ENCODE data around the gene GLB1L3. TPM values are rescaled to one million over a fixed set of nuclear protein-coding genes. Genes with fewer than 3 reads are reported as not detected.

GLB1L3 gene
- total and polyA plus RNA-seq, 2 of the 4 experiments (the other 2 are of a cell fraction) = not detected

- peak; percentile 64; the same call in 1 of the 2 replicates for TF ChIP-seq MAZ (IDR thresholded peaks at IDR 0.05; ENCODE audit: borderline replicate concordance, low read depth, low read length)
- no peak for TF ChIP-seq SMC3 (IDR thresholded peaks at IDR 0.05; ENCODE audit: low read depth, low read length)
- TF ChIP-seq BHLHE40 (IDR thresholded peaks at IDR 0.05; ENCODE audit: low read depth, low read length) = no peak
Measured at GRCh38 chr11:134253188-134253993, 22.8 kb upstream of the GLB1L3 start, which contains the start of the genes ACAD8 and THYN1 (continued).

- no peaks in the 10 kb centered on the region; the same call in 1 of the 2 replicates for H3K9me1 ChIP-seq (ENCODE audit: insufficient read depth, low read length)
- H3K4me2 ChIP-seq (ENCODE audit: low read depth, low read length) = peak overlapping the region; percentile 62
- peak overlapping the region; percentile 28; the same call in 1 of the 2 replicates for H3K9ac ChIP-seq (ENCODE audit: low read depth, low read length)
- H2BK15ac ChIP-seq (ENCODE audit: low read depth, low read length) = no peak overlapping the region
- no peak overlapping the region for H3K27ac ChIP-seq (ENCODE audit: insufficient read depth, low read length)
- no peak overlapping the region for H3K14ac ChIP-seq (replicated peaks; ENCODE audit: low read depth, low read length)
- no peaks in the 10 kb centered on the region; the same call in 1 of the 2 replicates for H4K20me1 ChIP-seq (ENCODE audit: insufficient read depth, low read length)
- H3K79me1 ChIP-seq (ENCODE audit: low read depth in 1 of 2, low read length in 2 of 2) = peaks cover 11 to 28% of the 10 kb centered on the region in 2 experiments
- no peak overlapping the region for H3K23ac ChIP-seq (ENCODE audit: low read depth, low read length)
- intact Hi-C loops (cut with micrococcal nuclease) = loop anchor here (10.0 kb wide), 1 partner anchor 210 kb away; no protein-coding TSS in a partner anchor
- H3K56ac ChIP-seq (ENCODE audit: extremely low read depth, insufficient read depth, low read length) = no peak overlapping the region; the same call in 1 of the 2 replicates
- H2AFZ ChIP-seq (replicated peaks; ENCODE audit: low read length, poor library complexity) = no peak overlapping the region
- no CpG with 5 or more reads among the region's 3 CpGs for WGBS, 2 experiments (ENCODE audit: extremely low coverage in 2 of 2, insufficient read length in 1 of 2)
- DNase-seq (no peak), ATAC-seq (ENCODE audit: low read depth) (no peak)
- H2BK120ac ChIP-seq (ENCODE audit: low read depth, low read length) = no peak overlapping the region
- ChIA-PET POLR2A (ENCODE audit: unreplicated experiment) (no interaction called here), CTCF (no interaction called here)
- peaks cover 22% of the 10 kb centered on the region for H3K36me3 ChIP-seq (ENCODE audit: control insufficient read depth, insufficient read depth, low read length)
- no peak overlapping the region for H2AK5ac ChIP-seq (ENCODE audit: low read depth, low read length)
- no peaks in the 10 kb centered on the region; the same call in 1 of the 2 replicates for H3K4me1 ChIP-seq (ENCODE audit: control insufficient read depth, insufficient read depth, low read length)
- no peak overlapping the region for H2BK5ac ChIP-seq (ENCODE audit: low read depth, low read length, poor library complexity, severe bottlenecking)
- in situ Hi-C loops (cut with MboI; ENCODE audit: low sequenced_read_pairs) = loop anchor here (10.0 kb wide), 1 partner anchor 210 kb away; no protein-coding TSS in a partner anchor
- no peak overlapping the region for H4K8ac ChIP-seq (ENCODE audit: low read depth in 2 of 2, low read length in 2 of 2)
- BruUV-seq (replicated peaks) = no TSS peak
- no peak overlapping the region for H3K18ac ChIP-seq (ENCODE audit: low read depth, low read length)
- H2BK20ac ChIP-seq (ENCODE audit: low read depth, low read length) = no peak overlapping the region
- H3K4ac ChIP-seq (ENCODE audit: low read depth, low read length) = no peak overlapping the region
- no peaks in the 10 kb centered on the region for H3K9me3 ChIP-seq (ENCODE audit: control insufficient read depth, insufficient read depth, low read length)
- H4K5ac ChIP-seq (ENCODE audit: low read depth, low read length) = no peak overlapping the region
- H3K4me3 ChIP-seq (ENCODE audit: insufficient read depth, low read depth, low read length) = peak overlapping the region; percentile 61; the same call in 1 of the 2 replicates
- no peak overlapping the region for H2AK9ac ChIP-seq (replicated peaks; ENCODE audit: low read depth, low read length, poor library complexity)
- no peaks in the 10 kb centered on the region for H3K27me3 ChIP-seq (ENCODE audit: control insufficient read depth, insufficient read depth, low read length)
- no peak overlapping the region for H4K91ac ChIP-seq (ENCODE audit: insufficient read depth, low read depth, low read length)
- dilution Hi-C loops (cut with HindIII; ENCODE audit: low sequenced_read_pairs, unreplicated experiment) = no loop called here
- TF ChIP-seq SMC3 (IDR thresholded peaks at IDR 0.05; ENCODE audit: low read depth, low read length) = no peak
- TF ChIP-seq POLR2A (IDR thresholded peaks at IDR 0.05; ENCODE audit: low read depth, low read length) = no peak
- TF ChIP-seq NFE2L2 (IDR thresholded peaks at IDR 0.05; ENCODE audit: low read depth, low read length) = no peak
- TF ChIP-seq ELK1 (IDR thresholded peaks at IDR 0.05; ENCODE audit: borderline replicate concordance, low read depth, low read length) = no peak
- no peak for TF ChIP-seq CEBPB (IDR thresholded peaks at IDR 0.05; ENCODE audit: low read depth, low read length)
- TF ChIP-seq BHLHE40 (IDR thresholded peaks at IDR 0.05; ENCODE audit: low read depth, low read length) = no peak
- no peak for TF ChIP-seq MAFK (IDR thresholded peaks at IDR 0.05; ENCODE audit: low read depth, low read length)
- TF ChIP-seq CTCF (conservative IDR thresholded peaks at IDR 0.05; ENCODE audit: low read depth, low read length) = no peak
- TF ChIP-seq MAZ (IDR thresholded peaks at IDR 0.05; ENCODE audit: borderline replicate concordance, low read depth, low read length) = no peak
- TF ChIP-seq FOS (IDR thresholded peaks at IDR 0.05; ENCODE audit: low read depth, low read length) = no peak
- no peak for TF ChIP-seq RFX5 (IDR thresholded peaks at IDR 0.05; ENCODE audit: low read depth, low read length)
Measured at GRCh38 chr11:134254433-134255183, 21.6 kb upstream of the GLB1L3 start.

Data from IMR-90 (cell line).